K562 (cell line): ENCODE results near the gene SCG5. TPM values are rescaled to one million over a fixed set of nuclear protein-coding genes. Genes with fewer than 3 reads are reported as not detected.

Source experiments
- ATAC-seq: fragments of 200-7000 bp; cut with Tn5 transposase; 3 replicates; pipeline ENCODE4 v1.9.1; 2020; ENCODE audit warnings: moderate library complexity
- BruUV-seq: library from RNA; stranded (reverse); fragments of 400-500 nt; replicated peaks from 2 replicates; lab custom pipeline; 2021; lab: Mats Ljungman, UMichigan
- CTCF ChIA-PET: fragments of 300-600 bp; formaldehyde crosslinking; extraction: SDS; loops from one replicate; lab custom pipeline; 2021; ENCODE audit warnings: low intra/inter-chr PET ratio; lab: Yijun Ruan, JAX
- POLR2A ChIA-PET: fragments of 300-600, 350-650 bp; sonication (Branson Sonifier 250); formaldehyde crosslinking; extraction: SDS; loops from one replicate; lab custom pipeline; 2021; ENCODE audit warnings: antibody characterized with exemption, inconsistent platforms; lab: Yijun Ruan, JAX
- DNase-seq, 4 experiments: peaks; one replicate each; pipeline versions ENCODE4 v3.0.0 to v3.0.0-alpha.2; 2011 to 2018; ENCODE audit warnings: low spot score in 3 of 4, mixed read lengths in 3 of 4; ENCODE audit errors: extremely low read depth in 1 of 4
- FAIRE-seq: peaks from 2 replicates; lab custom pipeline; 2011; peaks lifted over from hg19 to GRCh38; lab: Jason Lieb, UNC
- H2AFZ ChIP-seq: 2 replicates; pipeline ENCODE4 v1.6.0; 2011; ENCODE audit warnings: low read depth, low read length, control low read depth, inconsistent platforms
- H3K27ac ChIP-seq: fragments of 200-600 bp; 3 replicates; pipeline ENCODE4 v1.8.0; 2011; ENCODE audit warnings: low read depth, mild to moderate bottlenecking, control low read depth, inconsistent platforms, low read length, moderate library complexity, mixed read lengths; ENCODE audit errors: extremely low read depth
- H3K27me3 ChIP-seq, 2 experiments: fragments of 300-600 bp in 1 of 2; 2 replicates in 1 of 2; 3 replicates in 1 of 2; pipeline versions ENCODE4 v1.6.0 to v1.8.0; 2011; ENCODE audit warnings: inconsistent platforms in 2 of 2, low read length in 2 of 2, mild to moderate bottlenecking in 1 of 2, mixed read lengths in 1 of 2, moderate library complexity in 1 of 2; ENCODE audit not compliant: control insufficient read depth in 2 of 2, insufficient read depth in 2 of 2
- H3K36me3 ChIP-seq: fragments of 300-600 bp; 3 replicates; pipeline ENCODE4 v1.8.0; 2011; ENCODE audit warnings: mild to moderate bottlenecking, low read length, inconsistent platforms; ENCODE audit not compliant: control insufficient read depth, insufficient read depth
- H3K4me1 ChIP-seq, 2 experiments: fragments of 200-600 bp in 1 of 2; replicated peaks in 1 of 2; 2 replicates in 1 of 2; 3 replicates in 1 of 2; pipeline versions ENCODE4 v1.5.1 to v1.8.0; 2011; ENCODE audit warnings: inconsistent platforms in 2 of 2, low read length in 2 of 2, mild to moderate bottlenecking in 1 of 2, mixed read lengths in 1 of 2, moderate library complexity in 1 of 2; ENCODE audit not compliant: control insufficient read depth in 2 of 2, insufficient read depth in 2 of 2
- H3K4me2 ChIP-seq: 2 replicates; pipeline ENCODE4 v1.6.1; 2011; ENCODE audit warnings: low read length, control low read depth, inconsistent platforms, mixed read lengths; ENCODE audit not compliant: insufficient read depth
- H3K4me3 ChIP-seq: fragments of 200-600 bp; sonication (generic), shearing (Covaris generic); 2 replicates; pipeline ENCODE4 v1.5.1; 2016; ENCODE audit warnings: control low read depth, inconsistent platforms
- H3K79me2 ChIP-seq: fragments of 200-600 bp; 3 replicates; pipeline ENCODE4 v1.8.0; 2011; ENCODE audit warnings: low read length, inconsistent platforms; ENCODE audit not compliant: control insufficient read depth, insufficient read depth
- H3K9ac ChIP-seq, 2 experiments: 2 replicates each; pipeline versions ENCODE4 v1.6.0 to v1.6.1; 2011; ENCODE audit warnings: low read depth in 2 of 2, low read length in 2 of 2, control low read depth in 1 of 2, inconsistent platforms in 1 of 2, mild to moderate bottlenecking in 1 of 2, mixed read lengths in 1 of 2; ENCODE audit not compliant: insufficient read depth in 1 of 2
- H3K9me1 ChIP-seq: one replicate; pipeline ENCODE4 v1.6.0; 2011; ENCODE audit warnings: inconsistent platforms, mild to moderate bottlenecking, low read length, moderate library complexity; ENCODE audit not compliant: control insufficient read depth, insufficient read depth
- H3K9me3 ChIP-seq: replicated peaks from 2 replicates; pipeline ENCODE4 v1.5.1; 2011; ENCODE audit warnings: low read depth, low read length, inconsistent platforms; ENCODE audit not compliant: control insufficient read depth, insufficient read depth
- H4K20me1 ChIP-seq: replicated peaks from 2 replicates; pipeline ENCODE4 v1.6.1; 2011; ENCODE audit warnings: low read length, inconsistent platforms, mixed read lengths; ENCODE audit not compliant: control insufficient read depth, insufficient read depth
- BACH1 ChIP-seq: fragments of 200-800 bp; sonication (Bioruptor generic); IDR thresholded peaks from 2 replicates; pipeline ENCODE4 v1.6.1; 2016; ENCODE audit warnings: missing genetic modification characterization, missing compliant biosample characterization
- CEBPG ChIP-seq, 3 experiments: fragments of 200-800 bp in 1 of 3; sonication (Bioruptor generic) in 1 of 3; sonication (generic) in 1 of 3; formaldehyde crosslinking in 1 of 3; IDR thresholded peaks in 2 of 3; conservative IDR thresholded peaks in 1 of 3; 2 replicates each; pipeline versions ENCODE4 v1.6.1 to v1.8.0; 2016 to 2022; ENCODE audit warnings: missing compliant biosample characterization in 2 of 3, missing genetic modification characterization in 2 of 3, mild to moderate bottlenecking in 1 of 3, missing genetic modification reagents in 1 of 3
- MEF2D ChIP-seq: conservative IDR thresholded peaks from 2 replicates; pipeline ENCODE4 v1.6.1; 2016; ENCODE audit warnings: low read depth, missing genetic modification characterization, missing compliant biosample characterization
- WGBS: fragments of 100-300 bp; shearing (Covaris generic); methylation state at CpG from one replicate; pipeline ENCODE4 v1.1.6; 2016; ENCODE audit warnings: low coverage, mixed read lengths; ENCODE audit not compliant: insufficient coverage; ENCODE audit errors: missing lambda C conversion rate; 5-methylcytosine and 5-hydroxymethylcytosine counted together
- in situ Hi-C: fragments of 300-500 bp; cut with MboI; formaldehyde crosslinking; loops from 4 replicates; pipeline ENCODE4 v1.15.0; 2018; ENCODE audit warnings: inconsistent platforms, mixed read lengths
- intact Hi-C: fragments of 100-400 bp; cut with micrococcal nuclease; formaldehyde crosslinking; loops from 2 replicates; pipeline ENCODE4 v1.14.2; 2022
- polyA plus RNA-seq, 8 experiments: library from polyadenylated mRNA; depleted of rRNA in 4 of 8; stranded (reverse) in 5 of 8; unstranded in 3 of 8; fragments of >200 nt; fragmentation: Nextera tagmentation in 2 of 8; fragmentation: Illumina TruSeq in 1 of 8; extraction: Ambion mirVana in 2 of 8; extraction: Trizol in 1 of 8; gene quantifications; 2 replicates each; pipeline versions ENCODE4 v1.2.1 to v1.2.3, GENCODE V29; 2011 to 2014; ENCODE audit warnings: inconsistent platforms in 1 of 8, missing spikeins in 1 of 8
- total RNA-seq, 7 experiments: library from RNA; depleted of rRNA in 6 of 7; stranded (reverse); fragments of >200 nt in 6 of 7; fragmentation: Illumina TruSeq in 2 of 7; extraction: Trizol in 2 of 7; gene quantifications; 2 replicates each; pipeline versions ENCODE4 v1.2.1 to v1.2.3, GENCODE V29; 2011 to 2021; ENCODE audit warnings: low replicate concordance in 1 of 7
- TF ChIP-seq, protein P1 (sequence below), 2 experiments: fragments of 200-800 bp in 1 of 2; sonication (Bioruptor generic) in 1 of 2; sonication (generic) in 1 of 2; formaldehyde crosslinking in 1 of 2; IDR thresholded peaks in 1 of 2; conservative IDR thresholded peaks in 1 of 2; 2 replicates each; pipeline versions ENCODE4 v1.5.0 to v1.6.1; 2016 to 2020; ENCODE audit warnings: missing compliant biosample characterization in 1 of 2, missing genetic modification characterization in 1 of 2, missing genetic modification reagents in 1 of 2
- TF ChIP-seq, protein P2 (sequence below): sonication (generic); formaldehyde crosslinking; IDR thresholded peaks from 2 replicates; pipeline ENCODE4 v1.8.0; 2023; ENCODE audit warnings: mild to moderate bottlenecking, missing genetic modification reagents

Gene SCG5
- total and polyA plus RNA-seq, 9 of the 15 experiments (the other 6 are each of a cell fraction or from before 2014, with no cell fraction given), result 0.06 to 0.76 (median 0.28) TPM; not detected in 2

DNA sequence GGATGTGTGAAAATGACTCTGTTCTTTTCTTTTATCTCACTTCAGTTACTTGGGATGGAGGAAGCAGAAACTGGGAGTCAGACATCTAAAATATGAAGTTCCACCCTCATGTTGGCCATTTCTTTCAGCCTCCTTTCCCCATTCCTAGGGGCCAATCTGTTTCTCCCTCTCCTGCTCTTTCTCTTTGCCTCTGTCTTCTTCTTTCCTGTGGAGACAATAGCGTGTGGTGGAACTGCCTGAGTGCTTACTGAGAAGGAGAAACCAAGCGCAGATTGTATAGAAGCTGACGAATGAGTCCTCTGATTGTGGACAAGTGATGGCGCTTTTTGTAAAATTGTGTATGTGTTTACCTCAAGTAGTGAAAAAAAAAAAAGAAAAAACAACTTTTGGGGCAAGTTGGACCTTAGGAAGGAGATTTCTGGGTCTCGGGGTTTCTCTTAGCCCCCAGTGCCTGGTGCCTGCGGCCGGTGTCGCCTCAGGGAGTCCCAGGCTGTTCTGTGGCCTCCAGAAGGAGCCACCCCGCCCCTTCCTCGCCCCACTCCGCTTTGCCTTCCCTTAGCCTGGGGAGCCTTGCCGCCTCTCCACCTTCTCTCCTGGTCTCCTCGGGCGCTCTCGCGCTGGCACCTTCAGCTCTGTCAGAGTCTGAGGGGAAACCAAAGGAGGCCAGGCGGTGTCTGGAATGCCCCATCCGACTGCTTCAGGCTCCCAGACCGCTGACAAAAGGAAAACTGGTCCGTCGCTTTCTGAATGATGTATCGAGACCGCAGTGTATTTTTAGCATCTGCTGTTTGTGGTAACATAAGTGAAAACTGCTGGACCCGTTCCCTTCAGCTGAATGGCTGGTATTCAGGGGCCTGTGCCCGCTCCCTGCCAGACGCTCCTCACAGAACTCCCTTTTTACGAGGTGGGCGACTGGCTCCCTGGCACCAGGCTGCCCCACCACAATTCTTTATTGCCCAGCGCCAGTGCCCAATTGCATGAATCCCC, 30.1 kb downstream of the SCG5 start:
- FAIRE-seq (no peak), DNase-seq (no peak), ATAC-seq (0 out of 3 replicates have a peak, but pooled peaks have one; percentile 37)
- no peaks in the 10 kb centered on the region for H4K20me1 ChIP-seq
- H3K9me1 ChIP-seq, result no peaks in the 10 kb centered on the region
- no peaks in the 10 kb centered on the region for H3K9me3 ChIP-seq
- TF ChIP-seq, protein P1, sequence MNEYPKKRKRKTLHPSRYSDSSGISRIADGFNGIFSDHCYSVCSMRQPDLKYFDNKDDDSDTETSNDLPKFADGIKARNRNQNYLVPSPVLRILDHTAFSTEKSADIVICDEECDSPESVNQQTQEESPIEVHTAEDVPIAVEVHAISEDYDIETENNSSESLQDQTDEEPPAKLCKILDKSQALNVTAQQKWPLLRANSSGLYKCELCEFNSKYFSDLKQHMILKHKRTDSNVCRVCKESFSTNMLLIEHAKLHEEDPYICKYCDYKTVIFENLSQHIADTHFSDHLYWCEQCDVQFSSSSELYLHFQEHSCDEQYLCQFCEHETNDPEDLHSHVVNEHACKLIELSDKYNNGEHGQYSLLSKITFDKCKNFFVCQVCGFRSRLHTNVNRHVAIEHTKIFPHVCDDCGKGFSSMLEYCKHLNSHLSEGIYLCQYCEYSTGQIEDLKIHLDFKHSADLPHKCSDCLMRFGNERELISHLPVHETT (CRISPR knock-in tag; conservative IDR thresholded peaks at IDR 0.05 in 1 of 2, IDR thresholded peaks at IDR 0.05 in 1 of 2), result no peak
- TF ChIP-seq CEBPG (CRISPR knock-in tag; IDR thresholded peaks at IDR 0.05), result no peak
- no peak for TF ChIP-seq CEBPG (tag; conservative IDR thresholded peaks at IDR 0.05 in 1 of 2, IDR thresholded peaks at IDR 0.05 in 1 of 2)
- no peak for TF ChIP-seq BACH1 (tag)
- TF ChIP-seq, protein P2, sequence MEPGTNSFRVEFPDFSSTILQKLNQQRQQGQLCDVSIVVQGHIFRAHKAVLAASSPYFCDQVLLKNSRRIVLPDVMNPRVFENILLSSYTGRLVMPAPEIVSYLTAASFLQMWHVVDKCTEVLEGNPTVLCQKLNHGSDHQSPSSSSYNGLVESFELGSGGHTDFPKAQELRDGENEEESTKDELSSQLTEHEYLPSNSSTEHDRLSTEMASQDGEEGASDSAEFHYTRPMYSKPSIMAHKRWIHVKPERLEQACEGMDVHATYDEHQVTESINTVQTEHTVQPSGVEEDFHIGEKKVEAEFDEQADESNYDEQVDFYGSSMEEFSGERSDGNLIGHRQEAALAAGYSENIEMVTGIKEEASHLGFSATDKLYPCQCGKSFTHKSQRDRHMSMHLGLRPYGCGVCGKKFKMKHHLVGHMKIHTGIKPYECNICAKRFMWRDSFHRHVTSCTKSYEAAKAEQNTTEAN, result no peak
- no peak for TF ChIP-seq MEF2D (tag)
- intact Hi-C loops, result no loop called here
- no peaks in the 10 kb centered on the region for H3K79me2 ChIP-seq
- no TSS peak for BruUV-seq
- peaks cover 24 to 25% of the 10 kb centered on the region in 2 experiments; a peak in 4 of 5 replicates for H3K27me3 ChIP-seq
- H2AFZ ChIP-seq, result no peak overlapping the region
- CTCF ChIA-PET, result no interaction called here
- H3K36me3 ChIP-seq, result no peaks in the 10 kb centered on the region
- H3K4me3 ChIP-seq, result no peak overlapping the region
- no peak overlapping the region for H3K27ac ChIP-seq
- in situ Hi-C loops, result no loop called here
- no peak overlapping the region for H3K4me2 ChIP-seq
- peaks cover 0 to 3% of the 10 kb centered on the region in 2 experiments; a peak in 1 of 5 replicates for H3K4me1 ChIP-seq
- H3K9ac ChIP-seq, result no peak overlapping the region
- 14% methylated on average over 29 of the region's 29 CpGs for WGBS
- POLR2A ChIA-PET, result interaction anchor here (1.2 kb wide), 1 partner anchor 15 kb away, joined by 3 read pairs; no protein-coding TSS in a partner anchor
